ENCODE measurements around the gene SEMA3C. TPM values are rescaled to one million over a fixed set of nuclear protein-coding genes. Genes with fewer than 3 reads are reported as not detected.

The SEMA3C gene
- total and polyA plus RNA-seq, 12 donors = 2.4 to 20.5 (median 6.2) TPM

DNA sequence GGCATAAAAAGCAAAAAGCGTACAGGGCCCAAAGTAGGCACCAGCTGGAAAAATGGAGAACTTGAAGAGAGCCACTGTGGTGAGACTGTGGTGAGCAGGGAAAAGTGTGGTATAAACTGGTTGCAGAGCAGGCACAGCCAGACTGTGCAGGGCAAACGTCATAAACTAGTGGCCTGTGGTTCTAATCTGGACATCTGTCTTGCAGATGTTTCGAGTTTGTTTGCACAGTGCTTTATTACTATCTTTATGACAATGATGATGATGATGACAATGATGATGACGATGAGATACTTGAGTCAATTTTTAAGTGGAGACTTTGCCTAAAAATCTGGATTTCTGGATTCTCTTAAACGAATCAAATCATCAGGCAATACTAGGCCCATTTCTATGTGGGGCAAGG, 45.7 kb downstream of the SEMA3C start:
- Histone ChIP-seq H3K36me3 (replicated peaks in 1 of 2) (no peaks in the 10 kb centered on the region), H3K9me3 (replicated peaks in 1 of 3) (no peaks in the 10 kb centered on the region), H3K27me3 (no peaks in the 10 kb centered on the region), H3K4me3 (no peak overlapping the region), H3K4me1 (replicated peaks in 1 of 2) (no peaks in the 10 kb centered on the region), H3K27ac (no peak overlapping the region)
- no peak for DNase-seq
- TF ChIP-seq, protein P1, sequence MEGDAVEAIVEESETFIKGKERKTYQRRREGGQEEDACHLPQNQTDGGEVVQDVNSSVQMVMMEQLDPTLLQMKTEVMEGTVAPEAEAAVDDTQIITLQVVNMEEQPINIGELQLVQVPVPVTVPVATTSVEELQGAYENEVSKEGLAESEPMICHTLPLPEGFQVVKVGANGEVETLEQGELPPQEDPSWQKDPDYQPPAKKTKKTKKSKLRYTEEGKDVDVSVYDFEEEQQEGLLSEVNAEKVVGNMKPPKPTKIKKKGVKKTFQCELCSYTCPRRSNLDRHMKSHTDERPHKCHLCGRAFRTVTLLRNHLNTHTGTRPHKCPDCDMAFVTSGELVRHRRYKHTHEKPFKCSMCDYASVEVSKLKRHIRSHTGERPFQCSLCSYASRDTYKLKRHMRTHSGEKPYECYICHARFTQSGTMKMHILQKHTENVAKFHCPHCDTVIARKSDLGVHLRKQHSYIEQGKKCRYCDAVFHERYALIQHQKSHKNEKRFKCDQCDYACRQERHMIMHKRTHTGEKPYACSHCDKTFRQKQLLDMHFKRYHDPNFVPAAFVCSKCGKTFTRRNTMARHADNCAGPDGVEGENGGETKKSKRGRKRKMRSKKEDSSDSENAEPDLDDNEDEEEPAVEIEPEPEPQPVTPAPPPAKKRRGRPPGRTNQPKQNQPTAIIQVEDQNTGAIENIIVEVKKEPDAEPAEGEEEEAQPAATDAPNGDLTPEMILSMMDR (IDR thresholded peaks at IDR 0.05) = no peak
- TF ChIP-seq POLR2A (IDR thresholded peaks at IDR 0.05) = no peak
- intact Hi-C loops (cut with DNase I) = no loop called here
- 75 to 80% (median 77%) methylated on average over 5 of the region's 5 CpGs for WGBS, 4 donors

DNA sequence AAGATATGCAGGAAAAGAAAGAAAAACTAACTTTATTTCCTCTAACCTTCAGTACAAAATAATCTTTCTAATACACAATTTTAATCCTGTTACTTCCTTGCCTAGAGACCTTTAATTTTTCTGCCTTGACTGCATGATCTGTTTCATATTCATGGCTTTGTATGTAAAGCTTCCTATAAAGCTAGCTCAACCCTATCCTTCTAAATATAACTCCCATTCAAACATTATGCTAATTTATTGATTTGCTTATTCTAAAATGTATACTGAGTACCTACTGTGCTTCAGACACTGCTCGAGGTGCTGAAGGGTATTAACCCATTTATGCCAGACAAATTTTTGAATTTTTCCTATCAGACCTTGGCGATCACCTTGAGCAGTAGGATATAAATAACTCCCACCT, 47.6 kb downstream of the SEMA3C start:
- H3K27ac ChIP-seq = no peak overlapping the region
- no peak for TF ChIP-seq POLR2A (IDR thresholded peaks at IDR 0.05)
- TF ChIP-seq, protein P1 (IDR thresholded peaks at IDR 0.05) = no peak

GRCh38 chr7:80870813-80871212, 48.0 kb downstream of the SEMA3C start:
- Histone ChIP-seq H3K36me3 (replicated peaks in 1 of 2) (no peaks in the 10 kb centered on the region), H3K27ac (no peak overlapping the region), H3K4me3 (no peak overlapping the region), H3K4me1 (replicated peaks in 1 of 2) (no peaks in the 10 kb centered on the region), H3K27me3 (no peaks in the 10 kb centered on the region), H3K9me3 (replicated peaks in 1 of 3) (no peaks in the 10 kb centered on the region)
- TF ChIP-seq, protein P1 (IDR thresholded peaks at IDR 0.05) = no peak
- no peak for TF ChIP-seq POLR2A (IDR thresholded peaks at IDR 0.05)
- intact Hi-C loops (cut with DNase I) = no loop called here
- DNase-seq = no peak
- 59 to 73% (median 60%) methylated on average over 4 of the region's 4 CpGs for WGBS, 4 donors

More for the DNA sequence above, 47.6 kb downstream of the SEMA3C start:
- Histone ChIP-seq H3K9me3 (replicated peaks in 1 of 3) (no peaks in the 10 kb centered on the region), H3K4me1 (replicated peaks in 1 of 2) (no peaks in the 10 kb centered on the region), H3K27me3 (no peaks in the 10 kb centered on the region), H3K4me3 (no peak overlapping the region), H3K36me3 (replicated peaks in 1 of 2) (no peaks in the 10 kb centered on the region)
- intact Hi-C loops (cut with DNase I) = no loop called here
- no peak for DNase-seq
- 57 to 66% (median 63%) methylated on average over 2 of the region's 2 CpGs for WGBS, 4 donors

- H3K27me3 ChIP-seq = no peaks in the 10 kb centered on the region
- H3K9me3 ChIP-seq (replicated peaks in 1 of 3) = no peaks in the 10 kb centered on the region
- H3K36me3 ChIP-seq (replicated peaks in 1 of 2) = no peaks in the 10 kb centered on the region
- H3K27ac ChIP-seq = no peak overlapping the region
- H3K4me1 ChIP-seq (replicated peaks in 1 of 2) = no peaks in the 10 kb centered on the region
- TF ChIP-seq, protein P1 (IDR thresholded peaks at IDR 0.05) = no peak
- TF ChIP-seq POLR2A (IDR thresholded peaks at IDR 0.05) = no peak
- WGBS, 4 donors = 86 to 92% (median 87%) methylated on average over 6 of the region's 6 CpGs
- intact Hi-C loops (cut with DNase I) = no loop called here
- no peak for DNase-seq
- H3K4me3 ChIP-seq = no peak overlapping the region
These were observed 48.8 kb downstream of the SEMA3C start for GRCh38 chr7:80869821-80870751.
